Measurements from ENCODE around the gene CDKAL1. TPM values are rescaled to one million over a fixed set of nuclear protein-coding genes. Genes with fewer than 3 reads are reported as not detected.

CDKAL1 gene
- total RNA-seq, 1 donor from 2014 or later = 39.6 TPM

DNA sequence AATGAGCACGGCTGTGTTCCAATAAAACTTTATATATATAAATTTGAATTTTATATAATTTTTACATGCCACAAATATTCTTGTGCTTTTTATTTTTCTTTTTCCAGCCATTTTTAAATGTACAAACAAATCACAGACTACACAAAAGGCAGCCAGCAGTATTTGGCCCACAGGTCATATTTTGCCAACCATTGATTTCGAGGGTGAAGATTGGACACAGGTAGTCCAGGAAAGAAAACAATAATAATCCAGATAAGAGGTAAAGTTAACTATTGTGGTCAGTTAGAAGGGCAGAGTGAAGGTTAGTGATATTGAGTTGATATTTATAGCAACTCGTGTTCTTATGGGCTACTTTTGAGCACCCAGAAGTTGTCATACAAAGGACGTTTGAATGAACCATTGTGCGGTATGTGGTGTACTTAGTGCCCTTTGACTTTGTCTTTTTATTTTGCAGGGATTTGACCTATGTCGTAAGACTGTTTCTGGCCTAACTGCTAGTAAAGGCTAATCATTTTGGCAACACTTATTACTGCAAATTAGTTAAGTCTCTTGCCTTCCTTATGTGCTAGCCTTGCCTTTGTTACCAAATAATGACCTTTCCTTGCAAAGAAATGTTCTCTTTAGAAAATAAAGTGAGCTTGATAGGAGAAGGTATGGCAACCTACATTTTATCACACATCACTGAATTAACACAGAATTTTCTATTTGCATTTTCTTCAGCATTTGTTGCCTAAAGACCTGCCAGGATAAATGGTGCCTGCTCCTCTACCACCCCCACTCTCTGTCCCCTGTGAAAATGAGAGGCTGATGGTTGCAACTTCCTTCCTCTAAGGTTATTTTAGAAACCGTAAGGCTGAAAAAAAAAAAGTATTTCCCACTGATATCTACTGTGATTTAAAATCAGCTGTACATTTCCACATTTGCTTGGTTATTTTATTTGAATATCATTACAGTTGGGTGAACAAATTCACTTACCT, 565.4 kb downstream of the CDKAL1 start:
- peak overlapping the region; percentile 87 for H3K27ac ChIP-seq
- H3K9me3 Mint-ChIP-seq = no peaks in the 10 kb centered on the region
- no peaks in the 10 kb centered on the region for H3K9me3 ChIP-seq (ENCODE audit: low read depth)
- TF ChIP-seq EZH2phosphoT487 (IDR thresholded peaks at IDR 0.05) (no peak), EZH2 (IDR thresholded peaks at IDR 0.05) (no peak)
- TF ChIP-seq, protein P1, sequence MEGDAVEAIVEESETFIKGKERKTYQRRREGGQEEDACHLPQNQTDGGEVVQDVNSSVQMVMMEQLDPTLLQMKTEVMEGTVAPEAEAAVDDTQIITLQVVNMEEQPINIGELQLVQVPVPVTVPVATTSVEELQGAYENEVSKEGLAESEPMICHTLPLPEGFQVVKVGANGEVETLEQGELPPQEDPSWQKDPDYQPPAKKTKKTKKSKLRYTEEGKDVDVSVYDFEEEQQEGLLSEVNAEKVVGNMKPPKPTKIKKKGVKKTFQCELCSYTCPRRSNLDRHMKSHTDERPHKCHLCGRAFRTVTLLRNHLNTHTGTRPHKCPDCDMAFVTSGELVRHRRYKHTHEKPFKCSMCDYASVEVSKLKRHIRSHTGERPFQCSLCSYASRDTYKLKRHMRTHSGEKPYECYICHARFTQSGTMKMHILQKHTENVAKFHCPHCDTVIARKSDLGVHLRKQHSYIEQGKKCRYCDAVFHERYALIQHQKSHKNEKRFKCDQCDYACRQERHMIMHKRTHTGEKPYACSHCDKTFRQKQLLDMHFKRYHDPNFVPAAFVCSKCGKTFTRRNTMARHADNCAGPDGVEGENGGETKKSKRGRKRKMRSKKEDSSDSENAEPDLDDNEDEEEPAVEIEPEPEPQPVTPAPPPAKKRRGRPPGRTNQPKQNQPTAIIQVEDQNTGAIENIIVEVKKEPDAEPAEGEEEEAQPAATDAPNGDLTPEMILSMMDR (IDR thresholded peaks at IDR 0.05) = no peak
- no peaks in the 10 kb centered on the region for H3K36me3 Mint-ChIP-seq
- H4K20me1 ChIP-seq (ENCODE audit: low read depth) = no peaks in the 10 kb centered on the region
- no peak overlapping the region for H3K4me3 Mint-ChIP-seq
- no peaks in the 10 kb centered on the region for H3K27me3 Mint-ChIP-seq (ENCODE audit: insufficient read depth, low read depth)
- no peaks in the 10 kb centered on the region for H3K36me3 ChIP-seq
- DNase-seq (ENCODE audit: low spot score) = peak; percentile 24
- no peaks in the 10 kb centered on the region for H3K27me3 ChIP-seq
- H3K9ac ChIP-seq = no peak overlapping the region
- peaks cover 43% of the 10 kb centered on the region for H3K4me1 Mint-ChIP-seq
- peak overlapping the region; percentile 63 for H3K4me2 ChIP-seq
- no peaks in the 10 kb centered on the region for H3K79me2 ChIP-seq (ENCODE audit: low read depth)
- peaks cover 53% of the 10 kb centered on the region for H3K4me1 ChIP-seq
- H2AFZ ChIP-seq (replicated peaks) = no peak overlapping the region
- H3F3A ChIP-seq (ENCODE audit: low read depth) = peaks cover 31% of the 10 kb centered on the region
- peak overlapping the region; percentile 18 for H3K27ac Mint-ChIP-seq
- H3K4me3 ChIP-seq = no peak overlapping the region

DNA sequence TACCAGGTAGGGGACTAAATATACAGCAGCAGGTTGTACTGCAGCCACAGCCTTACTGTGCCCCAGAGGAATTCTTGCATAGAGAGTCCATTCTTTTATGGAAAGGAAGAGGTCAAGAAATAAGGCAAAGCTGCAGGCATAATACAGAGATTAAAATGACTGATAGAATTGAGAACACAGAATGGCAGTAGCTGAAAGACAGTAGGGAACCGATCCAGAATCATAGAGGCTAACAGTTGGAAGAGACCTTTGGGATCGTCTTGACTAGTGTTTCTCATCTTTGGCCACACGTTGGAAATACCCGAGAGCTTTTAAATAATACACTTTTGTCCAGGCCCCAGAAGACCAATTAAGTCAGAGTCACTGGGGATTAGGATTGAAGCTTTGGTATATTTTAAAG, 566.7 kb downstream of the CDKAL1 start:
- no peak overlapping the region for H3K4me3 Mint-ChIP-seq
- H2AFZ ChIP-seq (replicated peaks) = no peak overlapping the region
- no peaks in the 10 kb centered on the region for H3K9me3 ChIP-seq (ENCODE audit: low read depth)
- H3K36me3 Mint-ChIP-seq = no peaks in the 10 kb centered on the region
- H3K79me2 ChIP-seq (ENCODE audit: low read depth) = no peaks in the 10 kb centered on the region
- H3F3A ChIP-seq (ENCODE audit: low read depth) = peaks cover 31% of the 10 kb centered on the region
- H3K27me3 Mint-ChIP-seq (ENCODE audit: insufficient read depth, low read depth) = no peaks in the 10 kb centered on the region
- H3K9ac ChIP-seq = no peak overlapping the region
- no peak overlapping the region for H3K27ac Mint-ChIP-seq
- H3K27ac ChIP-seq = no peak overlapping the region
- H3K27me3 ChIP-seq = no peaks in the 10 kb centered on the region
- H3K36me3 ChIP-seq = no peaks in the 10 kb centered on the region
- peaks cover 48% of the 10 kb centered on the region for H3K4me1 Mint-ChIP-seq
- H3K4me3 ChIP-seq = no peak overlapping the region
- H3K9me3 Mint-ChIP-seq = no peaks in the 10 kb centered on the region
- H4K20me1 ChIP-seq (ENCODE audit: low read depth) = no peaks in the 10 kb centered on the region
- TF ChIP-seq EZH2phosphoT487 (IDR thresholded peaks at IDR 0.05) (no peak), EZH2 (IDR thresholded peaks at IDR 0.05) (no peak)
- TF ChIP-seq, protein P1 (IDR thresholded peaks at IDR 0.05) = no peak
- no peak for DNase-seq (ENCODE audit: low spot score)
- peaks cover 55% of the 10 kb centered on the region for H3K4me1 ChIP-seq
- H3K4me2 ChIP-seq = no peak overlapping the region

DNA sequence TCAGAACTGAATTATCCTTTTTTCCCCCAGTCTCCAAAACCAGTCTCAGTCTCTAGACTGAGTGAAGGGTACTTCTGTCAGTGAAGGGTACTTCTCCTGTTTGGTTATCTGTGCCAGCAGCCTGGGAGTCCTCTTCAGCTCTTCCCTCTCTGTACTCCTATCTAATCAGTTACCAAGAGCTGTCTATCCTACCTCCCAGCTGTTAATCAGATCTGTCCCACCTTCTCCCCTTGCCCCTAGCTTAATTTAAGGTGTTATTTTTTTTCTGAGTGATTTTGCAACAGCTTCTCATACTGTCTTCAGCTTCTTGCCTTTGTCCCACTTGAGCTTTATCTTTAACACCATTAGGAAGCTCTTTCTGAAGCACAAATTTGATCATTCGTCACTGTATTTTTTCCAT, 567.4 kb downstream of the CDKAL1 start:
- Mint-ChIP-seq H3K4me1 (peaks cover 47% of the 10 kb centered on the region), H3K27me3 (ENCODE audit: insufficient read depth, low read depth) (no peaks in the 10 kb centered on the region), H3K4me3 (no peak overlapping the region), H3K27ac (peak overlapping the region; percentile 6), H3K36me3 (peaks cover 2% of the 10 kb centered on the region), H3K9me3 (no peaks in the 10 kb centered on the region)
- no peak overlapping the region for H3K4me2 ChIP-seq
- no peak overlapping the region for H2AFZ ChIP-seq (replicated peaks)
- no peak overlapping the region for H3K4me3 ChIP-seq
- H3K27me3 ChIP-seq = no peaks in the 10 kb centered on the region
- no peak overlapping the region for H3K9ac ChIP-seq
- peaks cover 55% of the 10 kb centered on the region for H3K4me1 ChIP-seq
- no peaks in the 10 kb centered on the region for H3K36me3 ChIP-seq
- H3K27ac ChIP-seq = no peak overlapping the region
- no peak for DNase-seq (ENCODE audit: low spot score)
- H3F3A ChIP-seq (ENCODE audit: low read depth) = peaks cover 31% of the 10 kb centered on the region
- no peaks in the 10 kb centered on the region for H3K79me2 ChIP-seq (ENCODE audit: low read depth)
- no peaks in the 10 kb centered on the region for H3K9me3 ChIP-seq (ENCODE audit: low read depth)
- TF ChIP-seq EZH2 (IDR thresholded peaks at IDR 0.05) (no peak), EZH2phosphoT487 (IDR thresholded peaks at IDR 0.05) (no peak)
- TF ChIP-seq, protein P1 (IDR thresholded peaks at IDR 0.05) = no peak
- no peaks in the 10 kb centered on the region for H4K20me1 ChIP-seq (ENCODE audit: low read depth)

All from neural progenitor cell (in vitro differentiated cells).